Astrocyte of the hippocampus (primary cell): ENCODE measurements around the gene GDI1.
"Not testable (repeated sequence)": the region's sequence is repeated elsewhere in the genome, so short reads cannot be mapped to it uniquely, and the experiment has no call there.

Experiments used
- DNase-seq: peaks from one replicate; pipeline ENCODE4 v3.0.0; 2011; ENCODE audit warnings: low read depth, low spot score

The GDI1 gene

DNA sequence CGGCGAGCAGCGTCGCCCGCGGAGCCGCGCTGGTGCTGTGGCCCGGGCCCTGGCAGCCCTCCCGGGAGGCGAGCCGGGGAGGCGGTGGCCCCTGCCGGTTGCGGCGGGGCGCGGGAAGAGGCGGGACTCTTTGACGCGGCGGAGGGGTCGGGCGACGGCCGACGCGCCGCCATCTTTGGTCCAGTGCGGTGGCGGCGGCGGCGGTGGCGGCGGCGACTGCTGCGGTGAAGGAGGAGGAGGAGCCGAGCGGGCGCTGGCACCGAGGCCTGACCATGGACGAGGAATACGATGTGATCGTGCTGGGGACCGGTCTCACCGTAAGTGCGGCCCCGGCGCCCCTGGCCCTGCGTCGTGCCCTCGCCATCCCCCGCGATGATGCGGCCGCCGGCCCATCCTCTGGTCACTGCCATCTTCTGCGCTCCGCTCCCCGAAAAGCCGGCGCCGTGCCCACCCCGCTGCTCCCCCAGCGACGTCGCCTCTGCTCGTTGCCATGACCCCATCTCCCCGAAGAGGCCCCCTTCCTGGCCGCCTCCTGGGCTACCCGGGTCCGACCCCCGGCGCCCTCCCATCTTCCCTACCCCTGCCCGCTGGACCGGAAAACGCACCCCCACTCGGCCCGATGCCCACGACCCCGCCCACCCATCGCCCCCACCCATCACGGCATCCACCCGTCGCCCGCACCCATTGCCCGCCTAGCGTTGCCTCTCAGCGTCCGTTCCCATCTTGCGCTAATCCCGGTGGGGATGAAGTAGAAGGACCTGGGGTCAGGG, at the start of gene GDI1:
Gene GDI1, plus strand, starts transcription at position 172 of the 770 bp plus-strand sequence. Its CDS starts 101 bp downstream, at position 273.
- peak; percentile 78 for DNase-seq

DNA sequence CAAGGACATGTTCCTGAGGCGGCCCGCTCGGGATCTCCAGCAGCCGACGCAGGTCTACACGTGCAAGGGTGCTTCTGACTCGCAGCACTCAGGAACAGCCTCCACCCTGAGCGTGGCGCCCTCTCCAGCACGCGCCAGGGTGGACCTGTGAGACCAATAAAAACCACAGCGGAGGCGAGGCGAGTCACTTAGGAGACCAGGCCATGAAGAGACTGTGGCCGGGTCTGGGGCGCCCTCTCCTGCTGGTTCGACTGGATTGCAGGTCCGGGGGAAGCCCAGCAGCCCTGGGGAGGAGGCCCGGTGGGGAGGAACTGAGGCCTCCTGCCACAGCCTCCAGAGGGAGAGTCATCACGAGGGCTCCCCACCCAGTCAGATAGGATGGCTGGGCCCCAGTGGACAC, 48.9 kb upstream of the GDI1 start:
- not testable (repeated sequence) for DNase-seq

DNA sequence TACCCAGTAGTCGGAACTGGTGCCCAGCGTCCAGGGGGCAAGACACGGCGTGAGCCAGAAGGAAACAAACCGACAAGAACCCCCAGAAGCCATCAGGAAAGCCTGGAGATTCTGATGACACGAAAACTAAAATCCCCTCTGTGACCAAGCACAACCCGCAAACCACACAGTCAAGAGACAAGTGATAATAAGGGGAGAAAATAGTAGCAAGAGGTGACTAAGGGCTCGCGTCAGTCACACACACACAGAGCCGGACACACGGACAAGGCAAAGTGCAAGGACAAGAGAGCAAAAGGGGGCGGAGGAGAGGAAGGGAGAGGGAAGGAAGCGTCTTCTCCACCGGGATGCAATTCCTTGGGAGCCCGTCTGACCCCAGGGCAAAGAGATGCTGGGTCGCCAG, 48.3 kb upstream of the GDI1 start:
- not testable (repeated sequence) for DNase-seq

DNA sequence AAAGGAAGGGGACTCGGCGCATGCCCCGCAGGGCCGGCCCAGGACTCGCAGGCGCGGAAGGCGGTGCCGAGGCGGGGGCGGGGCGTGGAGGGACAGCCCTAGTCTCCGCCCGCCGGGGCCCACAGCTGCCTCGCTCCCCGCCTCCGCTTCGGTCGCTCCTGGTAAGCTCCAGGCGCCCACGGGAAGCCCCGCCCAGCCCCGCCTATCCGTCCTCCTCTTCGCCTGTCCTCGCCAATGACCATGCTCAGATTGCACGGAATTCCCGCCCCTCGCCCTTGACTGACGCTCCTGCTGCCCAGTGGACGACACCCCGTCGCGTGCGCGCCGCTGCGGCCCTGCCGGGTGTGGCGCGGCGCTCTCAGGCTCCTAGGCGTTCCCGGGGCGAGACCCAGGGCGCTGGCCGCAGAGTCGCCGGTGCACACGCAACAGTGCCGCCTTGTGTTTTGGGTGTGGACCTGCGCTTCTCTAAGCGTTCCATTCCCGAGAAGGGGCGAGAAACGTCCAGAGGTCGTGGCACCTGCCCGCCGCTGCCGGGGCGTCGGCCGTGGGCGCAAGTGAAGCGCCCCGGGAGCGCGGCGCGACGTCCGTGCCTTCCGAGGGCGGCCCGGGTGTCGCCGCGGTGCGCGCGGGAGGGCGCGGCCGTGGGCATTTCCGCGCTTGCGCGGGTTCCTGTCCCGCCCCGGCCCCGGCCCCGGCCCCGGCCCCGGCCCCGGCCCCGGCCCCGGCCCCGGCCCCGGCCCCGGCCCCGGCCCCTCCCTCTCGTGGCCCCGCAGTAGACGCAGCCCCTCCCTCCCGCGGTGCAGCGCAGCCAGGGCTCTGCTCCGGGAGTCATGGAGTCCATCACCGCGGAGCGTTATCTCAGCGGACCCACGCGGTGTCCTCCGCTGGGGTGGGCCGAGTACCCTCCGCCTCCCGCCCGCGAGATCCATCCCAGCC, 46.9 kb upstream of the GDI1 start:
- DNase-seq = not testable (repeated sequence)

DNA sequence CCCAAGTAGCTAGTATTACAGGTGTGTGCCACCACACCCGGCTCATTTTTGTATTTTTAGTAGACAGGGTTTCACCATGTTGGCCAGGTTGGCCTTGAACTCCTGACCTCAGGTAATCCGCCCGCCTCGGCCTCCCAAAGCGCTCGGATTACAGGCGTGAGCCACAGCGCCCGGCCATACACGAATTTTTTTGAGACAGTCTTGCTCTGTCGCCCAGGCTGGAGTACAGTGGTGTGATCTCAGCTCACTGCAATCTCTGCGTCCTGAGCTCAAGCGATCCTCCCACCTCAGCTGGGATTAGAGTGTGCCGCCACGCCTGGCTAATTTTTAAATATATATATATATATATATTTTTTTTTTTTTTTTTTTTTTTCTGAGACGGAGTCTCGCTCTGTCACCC, 40.6 kb upstream of the GDI1 start:
- DNase-seq = not testable (repeated sequence)

DNA sequence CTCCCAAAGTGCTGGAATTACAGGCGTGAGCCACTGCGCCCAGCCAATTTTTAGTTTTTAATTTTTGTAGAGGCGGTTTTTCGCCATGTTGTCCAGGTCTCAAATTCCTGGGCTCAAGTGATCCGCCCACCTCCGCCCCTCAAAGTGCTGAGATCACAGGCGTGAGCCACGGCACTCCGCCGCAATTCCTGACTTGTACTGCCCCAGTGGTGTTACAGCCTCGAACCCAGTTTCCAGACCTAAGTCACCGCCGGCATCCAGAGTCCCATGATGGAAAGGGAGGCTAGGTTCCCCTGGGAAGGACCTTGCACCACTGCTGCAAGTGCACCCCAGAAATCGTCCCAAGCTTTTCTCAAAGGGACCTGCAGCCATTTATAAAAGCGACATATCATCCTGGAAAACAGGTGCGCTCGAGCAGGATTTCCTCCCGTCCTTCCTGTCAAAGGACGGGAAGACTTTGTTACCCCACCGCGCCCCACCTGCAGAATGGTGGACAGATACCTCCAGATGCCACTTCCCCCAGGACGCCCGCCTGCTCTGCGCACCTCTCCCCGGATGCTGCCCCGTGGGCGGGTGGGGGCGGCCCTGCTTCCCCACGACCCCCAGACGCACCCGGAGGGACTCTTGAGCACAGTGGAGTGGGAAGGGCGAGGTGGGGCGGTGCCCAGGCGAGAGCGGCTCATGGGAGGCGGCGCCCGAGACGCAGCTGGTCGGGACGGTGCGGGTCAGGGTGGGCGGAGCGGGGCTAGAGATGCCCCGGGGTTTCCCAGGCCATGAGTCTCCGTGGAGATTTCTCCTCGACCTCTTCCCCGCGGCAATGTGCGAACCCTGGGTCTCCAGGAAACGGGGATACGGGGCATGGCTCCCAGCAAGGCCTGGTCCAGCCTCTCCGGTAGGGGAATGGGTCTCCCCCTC, 39.7 kb upstream of the GDI1 start:
- peak; percentile 69 for DNase-seq

DNA sequence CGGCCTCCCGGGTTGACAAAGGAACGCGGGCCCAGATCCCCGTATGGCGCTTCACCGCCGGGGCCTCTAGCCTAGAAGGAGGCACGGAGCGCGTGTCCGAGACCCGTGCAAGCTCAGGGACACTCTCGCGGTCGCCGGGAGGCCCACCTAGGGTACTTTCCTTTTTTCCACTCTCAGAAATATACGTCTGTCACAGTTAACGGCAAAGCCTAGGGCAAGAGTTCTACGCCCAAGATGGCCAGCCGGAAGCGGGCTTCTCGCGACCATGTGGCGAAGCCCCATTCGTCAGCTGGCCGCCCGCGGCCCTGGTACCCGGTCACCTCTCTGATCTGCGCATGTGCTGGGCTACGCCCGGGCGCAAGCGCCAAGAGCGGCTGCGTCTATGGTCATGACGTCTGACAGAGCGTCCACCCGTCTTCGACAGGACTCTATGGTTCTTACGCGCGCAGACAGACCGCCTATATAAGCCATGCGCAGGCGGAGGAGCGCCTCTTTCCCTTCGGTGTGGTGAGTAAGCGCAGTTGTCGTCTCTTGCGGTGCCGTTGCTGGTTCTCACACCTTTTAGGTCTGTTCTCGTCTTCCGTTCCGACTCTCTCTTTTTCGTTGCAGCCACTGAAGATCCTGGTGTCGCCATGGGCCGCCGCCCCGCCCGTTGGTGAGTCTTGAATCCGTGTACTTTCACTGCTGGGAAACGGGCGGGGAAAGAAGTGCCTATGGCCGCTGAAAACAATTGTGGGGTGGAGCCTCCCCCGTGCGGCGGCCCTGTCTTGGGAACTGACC, 38.9 kb upstream of the GDI1 start, which contains the start of gene RPL10:
Gene RPL10, plus strand, starts transcription at position 490 of the 780 bp plus-strand sequence. Its CDS starts 143 bp downstream, at position 633.
- DNase-seq = peak; percentile 97

DNA sequence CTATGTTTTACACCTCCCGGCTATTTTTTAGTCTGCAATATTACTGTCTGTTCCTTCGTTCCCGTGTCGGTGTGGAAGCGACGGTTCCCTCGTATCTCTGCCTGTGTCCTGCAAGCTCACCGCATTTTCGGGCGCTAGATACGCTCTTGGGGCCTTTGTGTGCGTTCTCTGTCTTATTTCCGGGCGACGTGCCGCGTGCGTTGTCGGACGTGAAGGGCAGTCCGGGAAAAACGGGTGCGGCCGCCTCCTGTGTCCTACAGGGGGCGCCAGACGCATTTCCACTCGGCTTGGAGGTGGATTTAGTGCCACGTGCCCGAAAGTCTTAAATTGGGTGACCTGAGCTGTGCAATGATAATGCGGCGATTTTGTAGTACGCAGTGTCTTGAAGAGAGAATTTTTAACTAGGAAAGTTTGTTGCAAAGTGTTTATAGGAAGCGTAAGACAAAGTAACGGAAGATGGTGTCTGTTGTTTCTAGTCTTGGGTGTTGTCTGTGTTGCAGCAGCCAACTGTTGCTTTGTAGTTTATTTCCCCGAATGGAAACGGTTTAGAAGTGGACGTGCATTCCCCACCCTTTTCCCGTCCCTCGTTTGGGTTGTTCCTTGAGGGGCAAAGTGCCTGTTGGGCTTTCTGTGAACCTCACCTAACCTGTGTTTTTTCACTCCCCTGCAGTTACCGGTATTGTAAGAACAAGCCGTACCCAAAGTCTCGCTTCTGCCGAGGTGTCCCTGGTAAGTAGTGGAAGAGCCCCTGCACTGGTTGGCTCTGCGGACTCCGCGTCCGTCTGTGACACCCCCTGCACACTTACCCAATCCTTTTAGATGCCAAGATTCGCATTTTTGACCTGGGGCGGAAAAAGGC, 38.1 kb upstream of the GDI1 start:
- DNase-seq = peak; percentile 88

DNA sequence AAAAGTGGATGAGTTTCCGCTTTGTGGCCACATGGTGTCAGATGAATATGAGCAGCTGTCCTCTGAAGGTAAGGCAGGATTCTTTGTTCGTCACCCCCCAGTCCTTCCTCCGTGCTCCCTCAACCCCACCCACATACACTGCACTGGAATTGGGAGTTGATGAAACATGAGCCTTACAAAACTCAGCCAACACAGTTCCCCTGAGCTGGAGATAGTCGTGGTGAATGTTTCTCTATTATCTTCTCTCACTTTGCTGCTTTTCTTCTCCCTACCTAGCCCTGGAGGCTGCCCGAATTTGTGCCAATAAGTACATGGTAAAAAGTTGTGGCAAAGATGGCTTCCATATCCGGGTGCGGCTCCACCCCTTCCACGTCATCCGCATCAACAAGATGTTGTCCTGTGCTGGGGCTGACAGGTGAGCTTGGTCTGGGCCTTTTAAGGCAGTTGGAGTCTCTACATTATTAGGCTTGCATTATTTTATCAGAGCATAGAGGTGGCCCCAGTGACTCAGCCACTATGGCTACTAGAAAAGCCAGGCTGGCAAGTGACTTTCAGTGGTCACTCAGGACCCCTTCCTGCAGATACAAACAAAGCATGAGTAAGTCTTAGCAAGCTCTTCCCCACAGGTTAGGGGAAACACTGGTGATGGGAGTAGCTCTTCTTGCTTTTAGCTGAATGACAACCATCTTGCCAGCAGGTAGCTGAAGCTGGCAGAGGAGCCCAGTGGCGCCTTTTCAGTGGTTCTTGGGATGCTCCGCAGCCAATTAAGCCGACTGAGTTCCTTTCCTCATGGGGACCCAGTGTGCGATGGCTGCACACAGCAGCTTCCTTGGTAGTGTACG, 37.2 kb upstream of the GDI1 start:
- no peak for DNase-seq

DNA sequence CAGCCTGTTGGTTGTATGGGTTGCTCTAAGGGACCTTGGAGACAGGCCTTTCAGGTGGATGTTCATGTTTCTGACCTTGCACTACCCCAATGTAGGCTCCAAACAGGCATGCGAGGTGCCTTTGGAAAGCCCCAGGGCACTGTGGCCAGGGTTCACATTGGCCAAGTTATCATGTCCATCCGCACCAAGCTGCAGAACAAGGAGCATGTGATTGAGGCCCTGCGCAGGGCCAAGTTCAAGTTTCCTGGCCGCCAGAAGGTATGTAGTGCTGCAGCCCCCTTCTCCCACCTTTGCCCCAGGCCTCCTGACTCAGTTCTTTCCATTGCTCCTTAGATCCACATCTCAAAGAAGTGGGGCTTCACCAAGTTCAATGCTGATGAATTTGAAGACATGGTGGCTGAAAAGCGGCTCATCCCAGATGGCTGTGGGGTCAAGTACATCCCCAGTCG, 36.6 kb upstream of the GDI1 start:
- not testable (repeated sequence) for DNase-seq

DNA sequence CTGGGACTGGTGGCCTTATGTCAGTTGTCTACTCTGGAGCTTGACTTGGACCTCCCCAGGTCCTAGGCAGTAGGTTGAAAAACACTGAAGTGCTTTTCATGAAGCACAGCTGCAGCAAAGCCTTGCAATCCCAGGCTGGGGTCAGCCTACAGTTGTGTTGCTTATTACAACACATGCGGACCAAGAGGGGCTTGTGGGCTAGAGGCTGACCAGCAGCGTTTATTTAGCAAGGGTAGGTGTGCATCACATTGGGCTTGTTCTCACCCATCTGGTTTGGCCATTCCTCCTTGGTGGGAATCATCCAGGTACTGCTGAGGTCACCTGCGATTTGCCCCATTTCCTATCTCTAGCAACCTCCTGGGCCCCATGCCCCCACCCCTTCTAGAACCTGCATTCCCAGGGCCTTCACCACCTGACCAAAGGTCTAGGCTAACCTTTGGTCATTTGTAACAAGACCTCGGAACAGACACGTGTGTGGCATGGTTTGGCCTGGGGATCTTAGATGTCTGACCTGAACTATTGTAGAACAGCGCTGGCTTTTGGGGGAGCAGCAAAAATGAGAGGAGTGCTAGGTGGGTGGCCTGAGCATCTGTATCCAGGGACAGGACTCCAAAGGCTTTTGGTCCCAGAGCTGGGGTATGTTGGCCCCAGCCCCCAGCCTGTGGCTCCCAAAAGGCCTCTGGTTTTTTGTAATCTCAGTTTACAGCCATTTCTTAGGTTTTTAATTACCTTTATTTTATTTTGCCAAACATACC, 35.7 kb upstream of the GDI1 start:
- DNase-seq = no peak

DNA sequence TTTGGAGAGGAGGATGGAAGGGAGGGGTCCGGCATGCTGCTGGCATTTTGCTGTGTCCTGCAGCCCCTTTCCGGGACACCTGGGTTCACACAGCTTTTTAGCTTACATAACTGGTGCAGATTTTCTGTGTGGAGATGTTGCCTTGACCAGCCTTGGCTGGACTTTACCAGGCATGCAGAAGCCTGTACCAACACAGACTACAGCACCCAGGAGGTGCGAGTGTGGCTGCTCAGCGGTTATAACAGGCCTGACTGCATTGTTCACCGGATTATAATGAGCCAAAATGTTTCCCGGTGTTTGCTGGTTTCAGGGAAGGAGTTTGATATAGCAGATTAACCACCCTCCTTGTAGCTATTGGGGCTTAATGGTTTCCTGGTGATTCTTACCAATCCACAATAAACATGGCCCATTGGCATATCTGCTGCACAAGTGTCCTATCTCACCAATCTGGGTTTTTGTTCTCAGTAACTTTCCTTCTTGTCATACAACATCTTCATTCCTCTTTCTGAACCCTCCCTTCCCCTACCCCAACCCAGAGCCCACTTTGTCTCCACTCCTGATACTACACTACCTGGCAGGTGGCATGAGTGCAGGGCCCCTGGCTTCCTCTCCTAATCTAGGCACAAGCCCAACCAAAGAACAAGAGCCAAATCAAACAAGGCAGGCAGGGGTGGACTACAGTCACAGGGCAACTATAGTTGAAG, 34.9 kb upstream of the GDI1 start:
- no peak for DNase-seq

DNA sequence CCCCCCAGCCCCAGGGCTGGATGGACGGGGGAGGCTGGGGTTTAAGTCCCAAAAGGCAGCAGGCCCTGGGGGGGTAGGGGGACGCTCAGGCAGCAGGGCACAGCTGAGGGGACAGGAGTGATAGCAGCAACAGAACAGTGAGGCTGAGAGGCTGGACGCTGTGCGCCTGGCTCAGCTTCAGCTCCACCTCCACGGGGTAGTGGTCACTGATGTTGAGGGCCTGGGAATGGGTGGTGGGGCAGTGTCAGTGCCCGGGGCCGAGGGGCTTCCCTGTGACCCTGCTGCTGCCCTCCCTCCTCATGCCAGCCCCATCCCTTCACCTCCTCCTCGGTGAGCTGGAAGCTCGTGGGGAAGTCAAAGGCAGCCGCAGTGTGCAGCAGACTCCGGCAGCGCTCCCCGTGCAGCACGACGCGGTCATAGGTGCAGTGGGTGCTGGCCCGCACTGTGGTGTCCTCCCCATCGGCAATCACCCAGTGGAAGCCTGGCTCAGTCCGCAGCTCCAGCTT, 34.3 kb upstream of the GDI1 start:
- no peak for DNase-seq

DNA sequence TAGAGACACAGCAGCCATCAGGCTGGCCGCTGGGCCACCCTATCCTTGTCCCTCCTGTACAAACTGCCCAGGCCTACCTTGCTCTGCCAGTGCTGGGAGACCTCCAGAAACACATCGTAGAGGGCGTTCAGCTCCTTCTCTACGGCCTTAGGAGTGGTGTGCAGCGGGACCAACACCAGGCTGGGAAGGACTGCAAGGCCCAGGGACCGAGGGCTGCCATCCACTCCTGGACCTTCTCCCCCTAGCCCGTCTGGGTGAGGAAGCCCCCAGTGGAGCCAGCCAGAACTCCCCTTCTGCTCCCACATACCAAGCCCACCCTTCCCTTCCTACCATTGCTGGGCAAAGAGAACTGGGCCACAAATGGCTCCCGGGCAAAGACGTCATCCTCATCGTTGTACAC, 33.8 kb upstream of the GDI1 start:
- DNase-seq = no peak

DNA sequence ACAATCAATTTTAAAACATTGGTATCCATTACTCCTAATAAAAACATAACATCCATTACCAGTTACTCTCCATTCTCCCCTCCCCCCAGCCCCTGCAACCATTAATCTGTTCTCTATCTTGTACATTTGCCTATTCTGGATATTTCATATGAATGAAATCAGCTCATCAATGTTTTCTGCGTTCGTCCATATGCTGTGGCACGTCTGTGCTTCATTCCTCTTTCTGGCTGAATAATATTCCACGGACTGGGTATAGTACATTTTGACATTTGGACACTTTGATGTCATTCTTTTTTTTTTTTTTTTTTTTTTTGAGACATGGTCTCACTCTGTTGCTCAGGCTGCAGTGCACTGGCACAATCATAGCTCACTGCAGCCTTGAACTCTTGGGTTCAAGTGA, 33.1 kb upstream of the GDI1 start:
- DNase-seq = no peak

DNA sequence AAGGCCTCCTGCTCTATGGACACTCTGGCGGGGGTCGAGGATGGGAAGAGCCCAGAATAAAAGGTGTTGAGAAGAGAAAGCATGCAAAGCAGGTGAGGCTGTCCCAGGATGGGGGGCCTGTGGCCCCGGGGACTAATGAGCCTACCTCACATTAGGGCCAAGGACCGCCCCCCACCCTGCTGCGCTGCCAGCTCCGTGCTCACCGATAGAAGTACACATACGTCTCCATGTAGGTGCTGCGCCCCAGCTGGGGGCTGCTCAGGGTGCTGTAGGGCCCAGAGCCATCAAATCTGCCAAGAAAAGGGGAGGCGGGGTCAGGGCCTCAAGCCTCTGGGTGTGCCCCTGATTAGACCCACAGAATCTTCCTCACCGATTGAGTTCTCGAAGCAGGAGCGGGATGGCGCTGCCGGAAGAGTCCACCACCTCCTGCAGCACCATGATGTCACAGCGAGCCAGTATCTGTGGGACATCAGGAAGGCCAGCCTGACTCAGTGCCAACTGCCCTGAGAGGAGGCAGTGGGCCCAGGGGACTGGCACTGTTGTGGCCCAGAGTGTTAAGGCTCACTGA, 32.2 kb upstream of the GDI1 start:
- DNase-seq = no peak
